GM19467 (cell line): ENCODE results near the gene PLA2G1B.

Experiments
- ATAC-seq: cut with Tn5 transposase; IDR thresholded peaks from one replicate; pipeline ENCODE4 v1.9.1; 2021; ENCODE audit warnings: mild to moderate bottlenecking, moderate library complexity; ENCODE audit not compliant: unreplicated experiment

The PLA2G1B gene

DNA sequence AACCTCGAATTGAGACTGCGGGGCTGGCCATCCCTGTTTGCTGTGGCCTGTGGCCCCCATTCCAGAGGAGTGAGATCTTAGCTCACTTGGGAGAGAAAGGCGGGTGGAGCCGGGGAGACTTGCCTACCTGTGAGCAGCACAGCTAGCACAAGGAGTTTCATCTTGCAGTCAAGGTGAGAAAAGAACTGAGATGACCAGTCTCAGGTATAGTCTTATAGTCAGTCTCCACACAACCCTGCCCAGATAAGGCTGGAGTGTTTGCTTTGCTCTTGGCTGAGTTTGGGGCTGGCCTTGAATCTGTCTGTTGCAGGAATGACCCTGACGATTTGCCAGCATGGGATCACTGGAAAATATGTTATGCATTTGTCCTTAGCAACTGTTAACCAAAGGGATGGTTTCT lies at the start of gene PLA2G1B:
Gene PLA2G1B, minus strand, starts transcription at position 187 of the 400 bp plus-strand sequence. Its CDS starts 26 bp downstream, at position 161.
- no peak for ATAC-seq

DNA sequence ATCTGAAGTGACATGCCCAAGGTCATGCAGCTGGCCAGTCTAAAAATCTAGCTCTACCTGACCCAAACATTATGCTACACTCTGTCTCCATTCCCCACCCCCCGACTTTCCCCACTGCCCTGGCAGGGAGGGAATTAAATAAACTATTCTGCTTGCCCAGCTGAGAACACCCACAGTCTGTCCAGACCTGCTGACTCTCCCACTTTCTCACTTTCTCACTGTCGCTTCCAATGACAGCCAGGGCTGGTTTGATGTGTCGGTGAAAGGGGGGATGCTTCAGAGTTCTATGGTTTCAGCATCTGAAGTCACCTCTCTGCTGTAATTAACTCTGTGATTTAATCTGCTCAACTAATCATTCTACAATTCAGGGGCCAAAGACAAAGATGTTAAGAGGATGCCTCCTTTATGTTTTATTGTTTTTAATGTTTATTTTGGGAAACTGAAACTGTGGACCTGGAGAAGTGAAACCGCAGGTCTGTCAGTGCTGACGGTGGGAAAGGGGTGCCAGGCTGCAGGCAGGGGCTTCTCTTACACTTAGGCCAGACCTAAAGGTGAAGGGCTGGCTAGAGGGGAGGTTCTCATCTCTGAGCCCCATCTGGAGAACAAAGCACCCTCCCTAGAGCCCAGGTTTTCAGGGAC lies 49.5 kb upstream of the PLA2G1B start:
- no peak for ATAC-seq

DNA sequence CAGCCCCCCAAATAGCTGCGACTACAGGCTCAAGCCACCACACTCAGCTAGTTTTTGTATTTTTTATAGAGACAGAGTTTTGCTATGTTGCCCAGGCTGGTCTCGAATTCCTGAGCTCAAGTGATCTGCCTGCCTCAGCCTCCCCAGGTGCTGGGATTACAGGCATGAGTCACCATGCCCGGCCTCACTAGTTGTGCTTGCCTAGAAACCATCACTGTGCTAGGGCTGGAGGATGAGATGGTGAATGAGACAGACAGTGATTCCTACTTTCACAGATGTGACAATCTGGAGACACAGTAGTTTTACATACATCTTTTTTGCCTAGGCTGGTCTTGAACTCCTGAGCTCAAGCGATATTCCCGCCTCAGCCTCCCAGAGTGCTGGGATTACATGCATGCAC lies 48.8 kb upstream of the PLA2G1B start:
- no peak for ATAC-seq

DNA sequence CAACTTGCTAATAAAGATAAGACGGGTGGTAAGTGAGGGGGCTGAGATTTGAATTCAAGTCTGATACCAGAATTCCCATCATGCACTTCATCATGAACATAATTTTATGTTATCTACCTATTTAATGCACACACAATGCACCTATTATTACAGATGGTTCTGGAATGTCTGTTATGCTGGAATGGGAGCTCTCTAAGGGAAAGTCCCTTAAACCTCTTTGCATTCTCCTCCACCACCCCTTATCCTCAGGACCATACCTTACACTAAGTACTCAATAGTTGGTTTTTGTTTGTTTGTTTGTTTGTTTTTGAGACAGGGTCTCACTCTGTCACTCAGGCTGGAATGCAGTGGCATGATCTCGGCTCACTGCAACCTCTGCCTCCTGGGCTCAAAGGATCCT lies 48.4 kb upstream of the PLA2G1B start:
- no peak for ATAC-seq

DNA sequence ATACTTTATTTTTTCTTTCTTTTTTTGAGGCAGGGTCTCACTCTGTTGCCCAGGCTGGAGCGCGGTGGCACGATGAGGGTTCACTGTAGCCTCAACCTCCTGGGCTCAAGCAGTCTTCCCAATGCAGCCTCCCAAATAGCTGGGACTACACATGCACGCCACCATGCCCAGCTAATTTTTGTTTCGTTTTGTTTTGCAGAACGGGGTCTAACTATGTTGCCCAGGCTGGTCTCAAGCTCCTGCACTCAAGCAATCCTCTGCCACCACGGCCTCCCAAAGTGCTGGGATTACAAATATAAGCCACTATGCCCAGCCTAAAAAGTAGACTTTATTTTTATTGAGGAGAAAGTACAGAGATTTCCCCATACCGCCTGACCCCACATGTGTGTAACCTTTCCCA lies 46.1 kb upstream of the PLA2G1B start:
- no peak for ATAC-seq

DNA sequence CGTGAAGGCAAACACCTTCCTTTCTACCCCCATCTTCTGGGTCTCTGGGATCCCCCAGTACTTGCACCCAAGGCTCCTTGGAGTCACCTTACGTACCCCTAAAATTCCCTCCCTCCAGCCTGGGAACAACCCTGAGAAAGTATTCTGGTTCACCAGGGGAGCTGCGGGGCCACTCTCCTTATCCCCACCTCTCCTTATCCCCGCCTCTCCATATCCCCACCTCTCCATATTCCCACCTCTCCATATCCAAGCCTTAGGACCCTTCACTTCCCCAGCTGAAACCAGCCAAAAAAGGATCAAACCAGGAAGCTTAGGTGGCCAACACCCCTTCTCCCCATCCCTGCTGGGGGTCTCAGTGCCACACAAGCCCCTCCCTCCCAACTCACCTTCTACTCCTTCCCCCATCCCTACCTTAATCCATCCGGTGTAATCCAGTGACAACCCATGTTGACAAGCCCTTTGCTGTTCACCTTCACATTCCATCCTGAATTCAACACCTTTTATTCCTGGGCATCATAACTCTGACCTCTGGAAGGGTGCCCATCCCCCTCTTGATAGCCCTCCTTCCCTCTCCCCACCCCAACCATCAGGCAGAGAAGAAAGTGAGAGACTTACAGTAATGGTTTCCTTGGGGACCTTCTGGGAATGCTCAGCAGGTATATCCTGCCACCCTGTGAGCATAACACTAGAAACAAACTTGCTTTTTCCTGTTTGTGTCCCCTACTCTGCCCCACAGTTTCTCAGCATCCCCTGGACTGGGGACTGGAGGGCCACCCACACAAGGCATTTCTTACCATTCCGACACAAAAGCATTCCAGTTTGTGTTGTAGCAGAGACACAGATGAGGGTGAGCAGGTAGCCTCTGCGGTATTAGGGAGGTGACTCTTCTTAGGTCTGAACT lies 43.0 kb upstream of the PLA2G1B start:
- no peak for ATAC-seq

DNA sequence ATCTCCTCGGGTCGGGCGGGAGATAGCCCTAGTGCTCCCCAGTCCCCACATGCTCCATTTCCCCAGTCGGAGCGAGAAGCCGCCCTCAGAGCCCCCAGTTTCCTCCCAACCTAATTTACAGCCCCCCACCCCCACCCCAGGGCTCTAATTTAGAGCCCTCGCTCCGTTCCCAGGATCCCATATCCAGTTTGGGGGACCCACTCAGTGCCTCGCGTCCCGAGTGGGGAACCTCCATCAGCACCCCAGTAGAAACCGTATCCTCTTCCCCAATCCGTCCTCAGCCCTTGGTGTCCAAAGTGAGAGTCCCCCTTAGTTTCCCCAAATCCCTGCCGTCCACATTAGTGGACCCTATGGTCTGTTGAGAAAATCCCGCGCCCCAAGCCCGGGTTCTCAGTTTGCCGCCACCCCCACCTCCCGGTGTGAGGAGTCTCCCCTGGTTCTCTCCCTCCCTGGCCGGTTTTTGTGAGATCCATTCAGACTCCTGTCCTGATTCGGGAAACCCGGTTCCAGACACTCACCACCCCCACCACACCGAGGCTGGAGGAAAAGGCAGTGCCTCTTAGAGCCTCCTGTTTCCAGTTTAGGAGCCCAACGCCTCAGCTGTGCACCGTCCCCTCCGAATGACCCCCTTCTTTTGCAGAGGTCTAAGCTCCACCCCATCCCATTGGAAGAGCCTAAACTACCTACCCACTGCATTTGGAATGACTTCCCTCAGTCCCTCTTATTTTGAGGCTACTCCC lies 42.2 kb upstream of the PLA2G1B start:
- ATAC-seq = no peak

DNA sequence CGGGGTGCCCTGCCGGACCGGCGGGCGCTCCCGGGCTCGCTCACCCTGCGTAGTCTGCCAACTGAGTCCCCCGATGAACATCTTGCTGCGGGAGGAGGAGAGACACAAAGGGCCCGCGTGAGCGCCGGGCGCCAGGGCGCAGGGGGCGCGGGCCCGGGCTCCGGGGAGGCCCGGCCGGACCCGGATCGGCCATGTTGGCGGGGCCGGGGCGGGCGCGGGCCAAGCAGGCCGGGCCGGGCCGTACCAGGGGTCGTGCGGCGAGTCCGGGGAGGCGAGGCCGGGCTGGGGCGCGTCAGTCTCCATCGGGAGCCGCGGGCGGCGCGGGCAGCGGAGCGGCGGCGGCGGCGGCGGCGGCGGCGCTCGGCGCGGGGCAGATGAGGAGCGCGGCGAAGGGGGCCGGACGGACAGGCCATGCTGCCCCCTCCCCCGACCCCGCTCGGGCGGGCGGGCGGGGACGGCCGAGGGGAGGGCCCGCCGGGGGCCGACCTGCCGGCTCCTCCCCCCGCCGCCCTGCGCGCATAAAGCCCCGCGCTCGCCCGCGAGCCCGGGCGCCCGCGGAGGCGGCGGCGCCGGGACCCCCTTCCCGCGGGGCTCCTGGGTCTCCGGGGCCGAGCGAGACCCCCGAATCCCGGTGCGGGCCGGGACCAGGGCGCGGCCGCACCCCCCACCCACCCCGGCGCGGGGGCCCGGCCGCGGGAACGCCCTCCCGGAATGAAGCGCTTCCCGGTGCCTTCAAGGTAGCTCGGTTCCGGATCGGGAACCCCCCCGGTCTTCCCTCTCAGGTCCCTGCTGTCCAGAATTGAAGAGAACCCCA lies 41.4 kb upstream of the PLA2G1B start, which contains the start of gene MSI1:
Gene MSI1, minus strand, starts transcription at position 376 of the 814 bp plus-strand sequence. Its CDS starts 73 bp downstream, at position 303.
- no peak for ATAC-seq

DNA sequence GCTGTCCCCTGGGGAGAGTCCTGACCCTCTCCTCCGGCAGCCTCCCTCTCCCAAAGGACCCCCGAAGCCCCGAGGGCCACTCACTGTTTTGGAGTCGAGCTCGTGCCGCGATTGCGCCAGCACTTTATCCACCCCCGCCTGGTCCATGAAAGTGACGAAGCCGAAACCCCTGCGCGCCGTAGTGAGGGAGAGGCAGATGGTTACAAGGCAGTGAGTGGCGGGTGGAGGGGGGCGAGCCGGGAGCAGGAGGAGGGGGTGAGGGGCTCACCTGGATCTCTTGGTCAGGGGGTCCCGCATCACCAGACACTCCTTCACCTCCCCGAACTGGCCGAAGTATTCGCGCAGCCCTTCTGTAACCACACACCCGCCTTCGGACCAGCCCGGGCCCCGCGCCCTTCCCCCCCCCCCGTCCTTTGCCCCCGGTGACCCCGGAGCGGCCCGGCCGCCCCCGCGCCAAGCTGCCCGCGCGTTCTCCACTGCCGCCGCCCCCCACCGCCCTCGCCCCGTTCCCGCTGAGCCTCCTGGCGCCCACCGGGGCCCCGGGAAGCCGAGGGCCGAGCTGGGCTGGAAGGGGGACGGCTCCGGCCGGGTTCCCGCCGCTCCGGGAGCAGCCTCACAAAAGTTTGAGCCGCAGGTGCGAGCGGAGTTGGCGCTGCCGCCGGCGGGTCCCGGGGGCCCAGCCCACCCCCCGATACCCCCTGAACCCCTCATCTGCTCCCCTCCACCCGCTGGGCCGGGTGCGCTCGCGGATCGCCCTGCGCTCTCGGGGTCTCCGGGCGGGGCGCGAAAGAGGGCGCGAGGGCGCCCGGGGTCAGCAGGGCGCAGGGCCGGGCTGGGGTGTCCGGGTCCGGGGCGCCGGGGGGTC lies 40.6 kb upstream of the PLA2G1B start:
- no peak for ATAC-seq

DNA sequence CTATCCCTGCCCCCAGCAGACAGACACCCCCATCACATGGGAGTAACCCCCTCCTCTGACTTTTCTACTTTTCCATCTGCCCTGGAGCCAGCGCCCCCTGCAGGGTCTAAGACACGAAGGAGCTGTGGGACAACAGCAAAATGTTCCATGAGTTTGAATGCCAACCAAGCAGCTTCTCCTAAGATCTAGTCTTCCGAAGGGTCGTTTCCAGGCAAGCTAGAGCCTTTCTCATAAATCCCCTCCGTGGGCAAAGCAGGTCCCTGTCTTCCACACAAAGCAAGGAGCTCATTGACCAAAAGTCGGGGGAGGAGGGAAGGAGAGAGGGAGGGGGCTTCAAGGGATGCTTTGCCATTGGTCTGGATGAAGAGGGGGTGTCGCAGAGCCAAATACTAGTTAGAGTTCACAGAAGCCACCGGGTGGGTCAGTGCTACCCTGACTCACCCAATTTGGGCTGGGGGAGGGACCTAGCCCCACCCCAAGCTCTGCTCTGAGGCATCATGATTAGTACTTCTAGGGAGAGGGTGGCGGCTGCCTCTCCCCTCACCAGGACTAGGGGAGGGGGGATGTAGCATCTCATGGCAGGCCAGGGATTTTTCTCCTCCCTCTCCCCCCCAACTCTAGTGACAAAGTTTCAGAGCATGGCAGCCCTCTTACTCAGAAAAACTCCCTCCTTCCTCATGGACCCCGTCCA lies 39.8 kb upstream of the PLA2G1B start:
- ATAC-seq = no peak

DNA sequence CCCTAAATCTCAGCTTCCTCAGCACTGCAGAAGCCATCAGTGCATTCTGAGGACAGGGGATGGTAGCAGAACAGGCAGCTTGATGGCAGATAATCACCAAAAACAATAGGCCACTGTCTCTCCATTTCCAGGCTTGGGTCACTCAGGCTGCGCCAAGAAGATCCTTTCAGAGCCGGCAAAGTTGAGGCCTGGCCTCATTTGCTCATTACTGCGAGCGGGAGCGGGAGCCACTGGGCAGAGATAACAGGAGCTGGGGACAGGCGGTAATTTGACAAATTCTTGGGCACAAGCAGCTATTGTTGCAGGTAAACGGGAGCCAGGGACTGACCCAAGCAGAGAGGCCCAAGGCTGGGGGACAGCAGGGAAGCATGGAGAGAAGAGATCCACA lies 39.3 kb upstream of the PLA2G1B start:
- no peak for ATAC-seq

DNA sequence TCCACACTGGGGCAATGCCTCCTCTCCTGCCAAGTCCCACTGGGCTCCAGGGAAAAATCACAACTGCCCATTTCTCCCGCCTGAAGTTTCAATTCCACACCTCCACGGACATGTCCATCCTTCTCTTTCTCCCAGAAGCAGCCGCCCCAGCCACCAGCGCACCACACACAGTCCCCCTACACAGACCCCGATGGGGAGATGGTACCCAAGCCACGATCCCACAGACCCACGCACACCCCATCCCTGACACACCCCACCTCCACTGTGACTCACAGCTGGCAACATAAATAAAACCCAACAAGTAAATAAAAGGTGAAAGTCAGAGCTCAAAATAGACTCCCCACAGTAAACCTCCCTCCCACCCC lies 38.7 kb upstream of the PLA2G1B start:
- ATAC-seq = no peak

DNA sequence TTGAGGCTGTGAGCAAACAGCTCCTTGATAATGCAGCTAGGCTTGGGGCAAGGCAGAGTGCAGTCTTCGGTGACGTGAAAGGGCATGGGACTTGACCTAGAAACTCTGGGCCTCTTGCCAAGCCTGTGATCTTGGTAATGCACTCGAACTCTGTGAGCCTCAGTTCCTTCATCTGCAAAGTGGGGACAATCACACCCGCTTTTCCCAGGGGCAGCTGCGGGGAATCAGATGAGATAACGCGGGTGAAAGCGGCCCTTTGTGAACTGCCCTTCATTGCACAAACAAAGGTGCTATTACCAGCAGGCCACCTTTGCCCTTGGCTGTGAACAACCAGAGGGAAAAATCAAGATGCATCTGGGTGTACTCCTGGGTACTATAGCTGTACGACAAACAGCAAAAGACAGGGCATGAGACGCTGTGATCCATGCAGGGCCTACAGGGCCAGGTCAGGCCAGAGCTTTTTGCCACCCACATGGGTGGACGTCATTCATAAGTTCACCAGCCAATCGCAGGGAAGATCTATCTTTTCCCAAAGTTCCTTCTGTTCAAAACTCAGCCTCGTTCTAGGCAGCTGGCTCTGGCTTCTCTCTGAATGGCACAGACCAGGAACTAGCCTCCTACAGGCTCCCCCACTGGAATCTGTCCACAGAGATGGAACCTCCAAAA lies 38.2 kb upstream of the PLA2G1B start:
- ATAC-seq = no peak

DNA sequence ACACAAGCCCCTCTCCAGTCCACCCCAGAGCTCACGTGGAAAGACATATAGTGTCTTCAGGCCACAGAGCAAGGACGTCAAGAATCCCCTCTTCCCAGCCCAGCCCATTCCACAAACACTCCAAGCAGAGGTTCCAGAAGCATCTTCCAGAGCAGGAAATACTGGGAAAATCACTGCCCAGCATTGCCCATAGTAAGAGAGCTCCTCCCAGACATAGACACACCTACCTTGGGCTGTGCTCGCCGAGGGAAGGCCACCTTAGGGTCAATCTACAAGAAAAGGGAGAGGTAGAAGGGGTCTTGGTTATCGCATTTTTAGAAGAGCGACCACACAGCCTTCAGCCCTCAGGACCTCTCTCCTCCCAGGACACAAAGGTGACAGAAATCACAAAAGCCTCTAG lies 36.9 kb upstream of the PLA2G1B start:
- no peak for ATAC-seq

DNA sequence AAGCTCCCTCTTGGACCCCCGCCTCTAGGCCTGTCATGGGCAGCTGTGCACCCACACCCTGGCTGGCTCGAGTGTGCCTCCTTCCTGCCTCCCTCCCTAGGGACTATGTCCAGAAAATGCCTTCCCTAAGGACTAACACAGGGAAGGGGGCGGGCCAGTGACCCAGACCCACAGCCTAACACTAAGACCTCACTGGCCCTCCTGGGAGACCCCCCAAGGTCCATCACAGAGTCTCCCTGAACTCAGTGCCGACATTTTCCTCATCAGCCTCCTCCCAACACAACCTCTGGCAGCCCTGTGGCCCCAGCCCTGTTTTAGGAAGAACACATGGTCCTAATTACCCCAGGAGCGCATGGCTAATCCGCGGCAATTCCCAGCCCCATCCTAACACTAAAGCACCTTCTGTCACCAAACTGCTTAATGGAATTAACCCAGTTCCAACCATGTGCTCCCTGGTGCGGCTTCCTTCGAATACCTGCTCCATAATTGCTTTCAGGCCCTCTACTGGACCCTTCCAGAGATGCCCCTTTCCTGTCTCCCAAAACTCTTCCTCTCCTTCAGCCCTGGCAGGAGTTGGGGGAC lies 35.8 kb upstream of the PLA2G1B start:
- ATAC-seq = no peak

DNA sequence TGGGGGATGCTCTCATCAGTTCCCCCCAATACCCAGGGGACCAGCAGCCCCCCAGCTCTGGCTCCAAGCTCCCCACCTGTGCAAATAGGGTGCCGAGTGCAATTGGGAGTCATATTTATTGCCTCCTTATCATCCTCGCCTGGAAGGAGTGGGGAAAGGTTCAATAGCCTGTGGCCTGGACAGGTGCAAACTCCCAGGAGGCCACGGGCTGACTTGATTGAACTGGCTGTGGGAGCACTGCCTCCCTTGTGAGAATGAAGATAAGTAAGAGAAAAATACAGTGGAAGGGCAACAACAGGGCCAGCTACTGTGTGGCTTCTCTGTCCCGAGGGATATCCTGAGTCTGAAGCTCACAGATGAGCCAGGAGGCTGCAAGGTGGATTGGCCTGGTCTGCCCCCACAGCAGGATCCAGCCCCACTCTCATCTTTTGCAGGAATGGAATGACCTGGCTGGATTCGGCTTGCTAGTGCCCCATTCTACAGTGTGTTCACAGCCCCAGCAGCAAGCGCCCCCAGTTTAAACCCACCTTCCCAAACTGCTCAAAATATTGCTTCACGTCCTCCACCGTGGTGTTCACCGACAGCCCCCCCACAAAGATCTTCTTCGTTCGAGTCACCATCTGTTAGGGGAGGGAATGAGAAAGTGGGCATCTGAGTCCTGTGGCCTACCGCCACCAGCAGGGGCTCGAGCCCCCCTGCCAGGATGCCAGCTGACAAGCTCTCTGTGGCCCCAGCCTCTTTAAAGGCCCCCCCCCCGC lies 35.1 kb upstream of the PLA2G1B start:
- no peak for ATAC-seq

DNA sequence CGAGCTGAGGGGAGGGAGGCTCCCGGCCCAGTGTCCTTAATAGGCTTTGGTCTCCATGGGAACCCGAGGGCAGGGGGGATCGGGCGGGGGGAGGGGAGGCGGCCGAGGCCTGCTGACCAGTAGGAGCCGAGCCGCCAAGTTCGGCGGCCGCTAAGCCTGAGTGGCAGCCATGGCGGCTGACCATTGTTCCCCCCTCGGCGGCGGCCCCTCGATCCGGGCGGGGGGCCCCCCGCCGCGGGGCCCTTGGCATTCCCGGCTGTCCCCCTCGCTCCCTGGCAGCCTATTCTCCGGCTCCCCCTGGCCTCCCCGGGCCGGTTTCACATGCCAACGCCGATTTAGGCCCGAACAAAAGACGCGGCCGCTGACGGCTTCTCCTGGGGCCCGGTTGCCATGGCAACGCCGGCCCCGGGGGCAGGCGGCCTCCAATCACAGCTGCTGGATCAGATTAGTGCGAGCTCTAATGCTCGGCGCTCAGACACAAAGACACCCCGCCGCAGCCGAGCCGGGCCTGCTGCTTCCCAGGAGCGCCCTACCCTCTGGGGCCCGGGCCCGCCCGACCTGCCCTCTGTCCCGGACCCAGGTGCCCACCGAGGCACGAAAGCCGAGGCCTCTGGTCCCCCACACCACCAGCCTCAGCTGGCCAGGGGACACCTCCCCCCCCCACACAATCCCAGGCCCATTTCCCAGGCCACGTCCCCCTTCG lies 34.1 kb upstream of the PLA2G1B start:
- ATAC-seq = no peak
